GM19324 (cell line): ENCODE data around the gene F13B.
"Not testable (repeated sequence)": the region's sequence is repeated elsewhere in the genome, so short reads cannot be mapped to it uniquely, and the experiment has no call there.

ENCODE experiments used
- ATAC-seq: cut with Tn5 transposase; IDR thresholded peaks from one replicate; pipeline ENCODE4 v1.9.1; 2021; ENCODE audit warnings: mild to moderate bottlenecking, moderate library complexity; ENCODE audit not compliant: unreplicated experiment, low FRiP score

The F13B gene

DNA sequence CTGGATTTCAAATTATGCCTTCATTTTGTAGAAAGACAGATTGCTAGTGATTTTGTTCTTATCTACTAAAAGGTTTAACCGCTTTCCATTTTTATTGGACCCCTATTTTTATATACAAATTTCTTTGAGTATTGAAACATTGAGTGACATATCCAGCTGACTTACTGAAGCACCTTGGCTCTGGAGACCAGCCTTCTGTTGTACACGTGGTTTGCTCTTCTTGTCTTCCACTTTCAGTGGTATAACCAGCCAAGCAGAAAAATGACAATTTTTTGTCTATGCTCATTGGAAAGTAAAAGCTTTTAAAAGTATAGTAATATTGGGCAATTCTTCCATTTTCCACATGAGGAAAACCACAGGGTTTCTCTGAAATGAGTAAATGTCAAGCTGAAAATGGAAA is 4.4 kb downstream of the F13B start:
- no peak for ATAC-seq

DNA sequence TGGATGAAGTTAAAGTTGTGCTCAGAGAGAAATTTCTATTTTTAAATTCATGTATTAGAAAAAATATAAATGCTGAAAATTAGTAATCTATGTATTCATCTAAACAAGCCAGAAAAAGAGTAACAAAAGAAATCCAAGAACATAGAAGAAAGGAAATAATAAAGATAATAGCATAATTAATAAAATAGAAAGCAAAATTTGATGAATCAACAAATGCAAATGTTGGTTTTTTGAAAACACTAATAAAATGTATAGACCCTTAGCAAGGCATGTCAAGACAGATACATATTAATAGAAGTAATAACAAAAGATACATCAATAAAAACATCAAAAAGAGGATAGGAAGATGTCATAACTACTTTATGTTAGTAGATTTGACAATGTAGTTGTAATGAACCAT is 18.0 kb downstream of the F13B start:
- no peak for ATAC-seq

GRCh38 chr1:197042676-197043341 is 24.3 kb downstream of the F13B start:
- ATAC-seq, result no peak

- no peak for ATAC-seq
Observed at GRCh38 chr1:197041486-197042353, 25.3 kb downstream of the F13B start.

GRCh38 chr1:197036861-197037260 is 30.2 kb downstream of the F13B start:
- no peak for ATAC-seq

DNA sequence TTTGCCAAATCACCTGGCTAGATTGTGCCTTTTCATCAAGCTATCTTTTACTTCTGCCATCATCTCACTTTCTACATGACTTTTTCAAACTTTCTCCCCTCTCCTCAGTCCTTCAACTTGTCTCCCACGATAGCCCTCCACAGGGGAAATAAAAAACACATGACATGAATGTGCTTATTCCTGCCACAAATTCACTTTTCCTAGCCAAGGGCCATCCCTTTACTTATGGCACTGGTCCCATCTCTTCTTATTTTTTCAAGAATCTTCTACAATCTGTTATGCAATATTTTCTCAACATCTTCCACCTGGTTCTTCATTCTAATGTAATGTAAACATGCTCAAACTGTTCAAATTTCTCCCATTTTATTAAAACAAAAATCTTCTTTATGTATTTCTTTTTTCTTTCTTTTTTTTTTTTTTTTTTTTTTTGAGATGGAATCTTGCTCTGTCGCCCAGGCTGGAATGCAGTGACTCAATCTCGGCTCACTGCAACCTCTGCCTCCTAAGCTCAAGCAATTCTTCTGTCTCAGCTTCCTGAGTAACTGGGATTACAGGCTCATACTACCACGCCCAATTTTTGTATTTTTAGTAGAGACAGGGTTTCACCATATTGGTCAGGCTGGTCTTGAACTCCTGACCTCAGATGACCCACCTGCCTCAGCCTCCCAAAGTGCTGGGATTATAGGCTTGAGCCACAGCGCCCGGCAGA is 32.3 kb downstream of the F13B start:
- not testable (repeated sequence) for ATAC-seq

DNA sequence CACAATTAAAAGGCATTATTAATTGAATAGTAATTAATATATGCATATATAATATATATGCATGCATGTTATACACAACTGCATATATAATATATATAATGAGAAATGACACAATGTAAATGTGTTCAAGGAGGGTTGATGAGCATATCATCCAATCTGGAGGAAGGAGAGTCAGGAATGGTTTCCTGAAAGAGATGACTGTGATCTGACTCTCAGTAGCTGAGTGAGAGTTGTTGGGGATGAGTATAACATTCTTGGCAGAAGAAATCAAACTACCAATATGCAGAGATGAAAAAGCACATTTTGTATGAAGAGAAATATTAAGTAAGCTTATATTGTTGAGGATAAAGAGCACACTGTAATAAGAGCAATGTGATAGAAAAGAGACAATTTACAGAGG is 37.3 kb downstream of the F13B start:
- ATAC-seq, result no peak

GRCh38 chr1:197027359-197027758 is 39.7 kb downstream of the F13B start:
- no peak for ATAC-seq

DNA sequence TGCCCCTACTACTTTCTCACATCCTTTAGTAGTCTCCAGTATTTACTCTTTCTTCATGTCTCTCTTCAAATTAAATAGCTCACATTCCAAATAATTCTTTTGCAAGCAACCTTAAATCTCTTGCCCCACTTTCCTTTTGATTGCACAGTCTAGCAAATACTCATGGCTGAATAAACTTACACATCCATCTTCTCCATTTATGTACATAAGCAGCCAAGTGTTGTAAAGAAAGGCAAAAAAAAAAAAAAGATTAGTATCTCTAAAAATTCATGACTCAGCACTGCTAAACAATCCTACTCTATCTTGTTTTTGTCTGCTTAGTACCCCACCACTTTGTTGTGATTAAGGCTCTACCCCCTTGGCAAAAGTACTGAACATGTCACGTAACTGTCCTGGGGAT is 42.6 kb downstream of the F13B start:
- ATAC-seq, result no peak

- ATAC-seq, result no peak
Observed at GRCh38 chr1:197021716-197022115, 45.3 kb downstream of the F13B start.

DNA sequence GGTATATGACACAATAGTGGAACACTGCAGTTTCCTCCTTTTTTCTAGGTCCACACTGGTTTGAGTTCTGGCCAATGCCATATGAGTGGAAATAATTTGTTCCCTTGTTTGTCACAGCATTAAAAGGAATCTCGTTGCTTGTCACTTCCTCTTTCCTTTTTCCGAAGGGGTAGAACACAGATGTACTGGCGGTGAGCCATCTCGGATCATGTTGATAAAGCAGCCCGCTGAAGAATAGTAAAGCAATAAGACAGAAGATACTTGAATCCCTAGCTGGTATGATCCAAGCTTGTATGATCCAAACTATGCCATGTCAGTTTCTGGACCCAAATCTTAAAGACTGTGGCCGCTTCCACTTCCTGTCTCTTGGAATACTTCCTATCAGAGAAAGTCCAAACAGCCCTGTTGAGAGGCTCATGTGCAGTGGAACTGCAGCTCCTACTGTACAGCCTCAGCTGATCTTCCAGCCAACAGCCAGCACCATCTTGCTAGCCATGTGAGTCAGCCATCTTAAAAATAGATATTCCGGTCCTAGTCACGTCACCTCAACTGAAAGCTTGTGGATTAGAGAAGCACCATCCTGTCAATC is 49.4 kb downstream of the F13B start:
- no peak for ATAC-seq

DNA sequence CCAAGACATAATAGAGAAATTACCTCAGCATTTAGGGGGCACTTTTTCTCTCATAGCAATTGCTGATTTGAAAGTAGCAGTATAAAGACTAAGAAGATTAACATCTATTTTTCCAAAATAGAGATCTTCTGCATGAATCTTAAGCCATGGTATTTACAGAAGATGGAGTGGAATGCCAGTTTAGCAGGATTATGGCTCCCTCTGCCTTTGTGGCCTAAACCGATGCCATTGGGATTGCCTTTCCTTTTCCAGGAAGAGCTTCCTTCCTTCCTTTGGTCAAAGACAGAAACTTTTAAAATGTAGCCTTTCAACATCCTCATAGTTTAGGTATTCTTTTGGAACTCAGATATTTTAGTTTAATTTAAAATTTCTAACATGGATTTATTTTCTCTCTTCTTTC is 50.3 kb downstream of the F13B start:
- no peak for ATAC-seq

DNA sequence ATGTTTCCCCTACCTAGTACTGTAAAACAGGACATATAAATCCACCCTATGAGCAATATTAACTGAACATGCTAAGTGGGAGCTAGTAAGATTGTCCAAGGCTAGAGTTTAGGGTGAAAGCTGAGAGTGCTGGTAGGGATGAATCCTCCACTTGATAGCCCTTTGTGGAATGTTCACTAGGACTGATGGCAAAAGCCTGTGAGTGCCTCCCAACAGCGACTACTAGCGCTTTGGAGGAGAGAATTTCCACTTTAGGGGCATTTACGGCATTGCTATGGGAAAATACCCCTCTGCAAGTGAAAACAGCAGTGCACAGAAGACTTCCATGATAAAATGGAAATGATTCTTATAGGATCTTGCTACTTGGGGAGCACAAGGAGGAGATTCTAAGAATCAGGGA is 53.8 kb downstream of the F13B start:
- no peak for ATAC-seq

- no peak for ATAC-seq
Observed at GRCh38 chr1:197011614-197012013, 55.4 kb downstream of the F13B start.

DNA sequence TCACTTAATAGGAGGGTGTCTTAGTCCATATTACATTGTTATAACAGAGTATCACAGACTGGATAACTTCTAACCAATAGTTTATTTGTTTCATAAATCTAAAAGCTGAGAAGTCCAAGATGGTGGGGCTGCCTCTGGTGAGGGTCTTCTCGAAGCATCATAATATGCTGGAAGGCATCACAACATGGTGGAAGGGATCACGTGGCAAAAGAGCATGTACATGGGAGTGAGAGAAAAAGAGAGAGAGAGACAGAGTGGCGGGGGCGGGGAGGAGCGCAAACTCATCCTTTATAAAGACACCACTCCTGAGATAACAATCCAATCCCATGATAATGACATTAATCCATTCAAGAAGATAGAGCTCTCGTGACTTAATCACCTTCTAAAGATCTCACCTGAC is 58.2 kb downstream of the F13B start:
- no peak for ATAC-seq

GRCh38 chr1:197003132-197003531 is 63.9 kb downstream of the F13B start:
- no peak for ATAC-seq

GRCh38 chr1:197001828-197002227 is 65.2 kb downstream of the F13B start:
- no peak for ATAC-seq

- ATAC-seq, result no peak
Observed at GRCh38 chr1:196997423-196997822, 69.6 kb downstream of the F13B start.

GRCh38 chr1:196993916-196994315 is 73.1 kb downstream of the F13B start:
- ATAC-seq, result no peak

DNA sequence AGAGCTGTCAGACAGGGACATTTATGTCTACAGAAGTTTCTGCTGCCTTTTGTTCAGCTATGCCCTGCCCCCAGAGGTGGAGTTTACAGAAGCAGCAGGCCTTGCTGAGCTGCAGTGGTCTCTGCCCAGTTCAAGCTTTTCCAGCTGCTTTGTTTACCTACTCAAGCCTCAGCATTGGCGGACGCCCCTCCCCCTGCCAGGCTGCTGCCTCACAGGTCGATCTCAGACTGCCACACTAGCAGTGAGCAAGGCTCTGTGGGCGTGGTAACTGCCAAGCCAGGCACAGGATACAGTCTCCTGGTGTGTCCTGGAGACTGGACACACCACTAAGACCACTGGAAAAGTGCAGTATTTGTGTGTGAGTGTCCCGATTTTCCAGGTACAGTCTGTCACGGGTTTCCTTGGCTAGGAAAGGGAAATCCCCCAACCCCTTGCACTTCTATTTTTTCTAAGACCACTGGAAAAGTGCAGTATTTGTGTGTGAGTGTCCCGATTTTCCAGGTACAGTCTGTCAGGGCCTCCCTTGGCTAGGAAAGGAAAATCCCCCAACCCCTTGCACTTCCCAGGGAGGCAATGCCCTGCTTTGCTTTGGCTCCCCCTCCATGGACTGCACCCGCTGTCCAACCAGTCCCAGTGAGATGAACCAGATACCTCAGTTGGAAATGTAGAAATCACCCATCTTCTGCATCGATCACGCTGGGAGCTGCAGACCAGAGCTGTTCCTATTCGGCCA is 75.0 kb downstream of the F13B start:
- not testable (repeated sequence) for ATAC-seq
